Heart right ventricle (tissue), 16 donors: ENCODE measurements around the gene PTGS1. TPM values are rescaled to one million over a fixed set of nuclear protein-coding genes. Genes with fewer than 3 reads are reported as not detected.

Experiments
- ATAC-seq, 8 donors: fragments of 200-7000 bp; cut with Tn5 transposase; one replicate each; pipeline ENCODE4 v1.9.1; 2020; ENCODE audit warnings: mild to moderate bottlenecking in 8 of 8, moderate library complexity in 8 of 8, moderate number of reproducible peaks in 1 of 8
- DNase-seq, 2 donors: peaks; one replicate each; pipeline ENCODE4 v3.0.0-alpha.2; 2020
- H3K27ac ChIP-seq, 10 donors: fragments of 200-600 bp; sonication (generic) in 2 of 10; one replicate each; pipeline versions ENCODE4 v1.5.0 to v1.8.0; 2020 to 2022; ENCODE audit warnings: mild to moderate bottlenecking in 3 of 10
- H3K27me3 ChIP-seq, 7 donors: fragments of 200-600 bp; one replicate each; pipeline ENCODE4 v1.8.0; 2021 to 2022; ENCODE audit warnings: mild to moderate bottlenecking in 2 of 7
- H3K36me3 ChIP-seq, 9 donors: fragments of 200-600 bp; sonication (generic) in 1 of 9; one replicate each; pipeline versions ENCODE4 v1.5.0 to v1.8.0; 2020 to 2022; ENCODE audit warnings: mild to moderate bottlenecking in 2 of 9
- H3K4me1 ChIP-seq, 9 donors: fragments of 200-600 bp; sonication (generic) in 1 of 9; one replicate each; pipeline versions ENCODE4 v1.5.0 to v1.8.0; 2020 to 2022; ENCODE audit warnings: mild to moderate bottlenecking in 4 of 9
- H3K4me3 ChIP-seq, 10 donors: fragments of 200-600 bp; sonication (generic) in 2 of 10; one replicate each; pipeline versions ENCODE4 v1.5.0 to v1.8.0; 2020 to 2022; ENCODE audit warnings: mild to moderate bottlenecking in 7 of 10, moderate library complexity in 2 of 10
- H3K9me3 ChIP-seq, 11 donors: fragments of 200-600 bp in 10 of 11; sonication (generic) in 2 of 11; one replicate each; pipeline versions ENCODE4 v1.5.0 to v1.8.0; 2013 to 2022; ENCODE audit warnings: mild to moderate bottlenecking in 2 of 11, control low read depth in 1 of 11, moderate library complexity in 1 of 11
- WGBS, 2 donors: extraction: QIAGEN DNeasy Blood & Tissue Kit; methylation state at CpG; one replicate each; pipeline ENCODE4 v1.1.7; 2013; ENCODE audit warnings: inconsistent platforms in 1 of 2; 5-methylcytosine and 5-hydroxymethylcytosine counted together
- intact Hi-C, 10 donors: fragments of 100-400 bp; cut with DNase I; formaldehyde crosslinking; loops; one replicate each; pipeline versions ENCODE4 v1.11.1 to v1.14.2; 2022
- polyA plus RNA-seq, 2 donors: library from polyadenylated mRNA; stranded (reverse); fragments of 200-250 nt; gene quantifications; one replicate each; pipeline ENCODE4 v1.2.3, GENCODE V29; 2013
- total RNA-seq, 10 donors: library from RNA; stranded (reverse); fragmentation: NEBNext Ultra II Directional in 3 of 10; extraction: Animal tissue kit (Norgen Biotek cat#: 25700) in 3 of 10; gene quantifications; one replicate each; pipeline versions ENCODE4 v1.2.1 to v1.2.4, GENCODE V29; 2021 to 2023
- TF ChIP-seq, protein P1 (sequence below), 9 donors: fragments of 200-600 bp; sonication (generic) in 2 of 9; IDR thresholded peaks; one replicate each; pipeline versions ENCODE4 v1.5.0 to v1.8.0; 2021 to 2022; ENCODE audit warnings: antibody characterized with exemption in 9 of 9, mild to moderate bottlenecking in 5 of 9, moderate library complexity in 1 of 9
- donor health status: Arrhythmogenic right ventricular cardiomyopathy.
- donor health status: ischemic (EF 13 %, LVEDD 7.1; RV severe dilation, severe dysfunction).
- donor health status: healthy with polysubstance abuse.
- donor health status: DM: no; HTN: yes; CAD: no.
- donor health status: DM: no; HTN: no; CAD: no.
- donor health status: ischemic (EF 25% LVEDD 6.9; RV normal size, moderate dysfunction).
- donor health status: ischemic (EF 25% LVEDD 5.7; RV mildly dilated, moderate dysfunction).
- donor health status: healthy.
- donor health status: DM: yes; HTN: yes; CAD: no.
- donor health status: Ischemic cardiomyopathy.
- donor health status: ischemic (EF 35%, LVEDD 5.7; RV mildly dilated, moderate dysfunction).
- donor health status: nonischemic (EF 11% LVEDD 7.7; RV severe dilation, severe dysfunction).
- donor health status: DM: yes; HTN: yes; CAD: no.
- donor health status: PGD.
- donor health status: ischemic (EF 29% LVEDD 5.4; RV normal size, mild dysfunction).
- donor health status: nonischemic (EF 23%, LVEDD 6.1; RV moderate dilation, normal function).

The PTGS1 gene
- total and polyA plus RNA-seq, 12 donors = 0.95 to 15.6 (median 3.2) TPM

DNA sequence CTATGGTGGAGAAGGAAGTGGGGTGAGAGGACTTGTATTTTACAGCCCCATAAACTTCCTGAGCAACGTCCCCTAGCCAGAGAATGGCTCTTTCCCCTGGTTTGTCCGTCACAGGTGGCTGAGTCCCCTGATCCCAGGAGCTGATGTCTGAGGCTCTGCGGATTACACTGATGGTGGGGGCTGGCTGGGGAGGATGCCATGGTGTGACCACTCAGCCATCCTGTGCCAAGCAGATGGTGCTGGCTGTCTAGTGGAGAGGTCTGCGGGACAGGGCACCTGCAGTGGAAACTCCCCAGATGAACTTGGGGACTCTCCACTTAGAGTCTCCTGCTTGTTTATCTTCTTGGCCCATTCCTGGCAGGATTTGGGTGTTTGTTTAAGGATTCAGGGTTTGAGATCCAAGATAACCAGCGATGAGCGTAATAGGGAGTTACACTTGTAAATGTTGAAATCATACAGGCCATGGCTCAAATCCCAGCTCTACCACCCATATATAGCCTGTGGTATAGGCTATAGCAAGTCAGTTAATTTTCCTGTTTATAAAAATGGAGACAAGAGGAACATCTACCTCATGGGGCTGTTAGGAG lies 4.7 kb upstream of the PTGS1 start:
- H3K27me3 ChIP-seq = peaks cover 0 to 8% (median 2%) of the 10 kb centered on the region in 7 donors
- no peak overlapping the region for H3K4me3 ChIP-seq
- intact Hi-C loops = loop anchor here in 1 of 10 donors (10.0 kb wide), 2 partner anchors 89 to 439 kb away; partner anchors contain the start of gene OR1K1
- H3K9me3 ChIP-seq = no peaks in the 10 kb centered on the region
- no peak overlapping the region for H3K27ac ChIP-seq
- ATAC-seq (no peak), DNase-seq (no peak)
- TF ChIP-seq, protein P1, sequence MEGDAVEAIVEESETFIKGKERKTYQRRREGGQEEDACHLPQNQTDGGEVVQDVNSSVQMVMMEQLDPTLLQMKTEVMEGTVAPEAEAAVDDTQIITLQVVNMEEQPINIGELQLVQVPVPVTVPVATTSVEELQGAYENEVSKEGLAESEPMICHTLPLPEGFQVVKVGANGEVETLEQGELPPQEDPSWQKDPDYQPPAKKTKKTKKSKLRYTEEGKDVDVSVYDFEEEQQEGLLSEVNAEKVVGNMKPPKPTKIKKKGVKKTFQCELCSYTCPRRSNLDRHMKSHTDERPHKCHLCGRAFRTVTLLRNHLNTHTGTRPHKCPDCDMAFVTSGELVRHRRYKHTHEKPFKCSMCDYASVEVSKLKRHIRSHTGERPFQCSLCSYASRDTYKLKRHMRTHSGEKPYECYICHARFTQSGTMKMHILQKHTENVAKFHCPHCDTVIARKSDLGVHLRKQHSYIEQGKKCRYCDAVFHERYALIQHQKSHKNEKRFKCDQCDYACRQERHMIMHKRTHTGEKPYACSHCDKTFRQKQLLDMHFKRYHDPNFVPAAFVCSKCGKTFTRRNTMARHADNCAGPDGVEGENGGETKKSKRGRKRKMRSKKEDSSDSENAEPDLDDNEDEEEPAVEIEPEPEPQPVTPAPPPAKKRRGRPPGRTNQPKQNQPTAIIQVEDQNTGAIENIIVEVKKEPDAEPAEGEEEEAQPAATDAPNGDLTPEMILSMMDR (IDR thresholded peaks at IDR 0.05) = no peak
- 80% methylated on average over 6 of the region's 6 CpGs for WGBS, 2 donors
- H3K4me1 ChIP-seq = peaks cover 0 to 18% (median 8%) of the 10 kb centered on the region in 9 donors
- H3K36me3 ChIP-seq = no peaks in the 10 kb centered on the region

DNA sequence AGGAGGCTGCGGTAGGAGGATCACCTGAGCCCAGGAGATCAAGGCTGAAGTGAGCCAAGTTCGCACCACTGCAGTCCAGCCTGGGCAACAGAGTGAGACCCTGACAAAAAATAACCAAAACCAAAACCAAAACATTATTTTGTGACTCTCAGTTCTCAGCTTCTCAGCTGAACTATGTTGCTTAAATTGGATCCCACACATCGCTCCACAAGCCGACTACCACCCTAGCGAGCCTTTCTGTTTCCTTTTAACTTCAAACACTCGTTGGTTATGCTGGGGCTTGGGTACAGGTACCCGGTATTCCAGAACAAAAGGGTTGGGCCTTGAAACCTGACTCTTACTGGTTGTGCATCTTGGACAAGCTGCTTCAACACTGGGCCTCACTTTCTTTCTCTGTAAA lies 3.8 kb upstream of the PTGS1 start:
- DNase-seq (no peak), ATAC-seq (no peak)
- H3K27ac ChIP-seq = no peak overlapping the region
- H3K27me3 ChIP-seq = peaks cover 0 to 17% (median 5%) of the 10 kb centered on the region in 7 donors
- no peaks in the 10 kb centered on the region for H3K36me3 ChIP-seq
- 93 to 95% methylated on average over 7 of the region's 7 CpGs for WGBS, 2 donors
- intact Hi-C loops = loop anchor here in 1 of 10 donors (10.0 kb wide), 2 partner anchors 88 to 438 kb away; partner anchors contain the start of gene OR1K1
- H3K4me3 ChIP-seq = no peak overlapping the region
- TF ChIP-seq, protein P1 (IDR thresholded peaks at IDR 0.05) = no peak
- peaks cover 0 to 24% (median 11%) of the 10 kb centered on the region in 9 donors for H3K4me1 ChIP-seq
- no peaks in the 10 kb centered on the region for H3K9me3 ChIP-seq

DNA sequence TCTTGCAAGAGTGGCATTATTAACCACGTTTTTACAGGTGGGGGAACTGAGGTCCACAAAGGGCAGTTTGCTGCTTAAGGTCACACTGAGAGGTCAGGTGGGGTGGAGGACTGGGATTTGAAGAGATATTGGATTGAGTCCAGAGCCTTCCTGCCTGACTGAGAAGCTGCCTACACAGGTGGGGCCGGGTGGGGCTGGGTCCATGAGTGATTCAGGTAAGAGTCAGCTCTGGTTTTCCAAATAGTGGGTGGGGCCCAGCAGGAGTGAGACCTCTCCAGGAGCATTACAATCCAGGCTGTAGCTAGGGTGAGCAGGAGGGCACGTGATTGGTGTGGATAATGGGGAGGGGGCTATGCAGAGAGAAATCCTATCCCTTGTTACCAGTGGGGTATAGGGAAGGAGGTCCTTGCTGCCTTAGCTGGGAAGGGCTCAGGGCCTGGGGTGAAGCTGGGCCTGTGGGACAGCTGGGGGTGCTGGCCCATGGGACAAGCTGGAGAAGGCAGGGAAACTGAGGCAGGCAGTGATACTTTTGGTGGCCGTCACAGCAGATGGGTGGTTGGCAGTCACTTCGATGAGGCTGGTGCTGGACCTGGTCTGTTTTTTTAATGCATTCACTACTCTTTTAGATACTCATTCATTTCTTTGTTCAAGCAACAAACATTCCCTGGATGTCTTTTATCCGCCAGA lies 2.9 kb upstream of the PTGS1 start:
- intact Hi-C loops = loop anchor here in 1 of 10 donors (10.0 kb wide), 2 partner anchors 87 to 437 kb away; partner anchors contain the start of gene OR1K1
- DNase-seq = no peak
- Histone ChIP-seq H3K27me3 (peaks cover 0 to 17% (median 5%) of the 10 kb centered on the region in 7 donors), H3K4me3 (no peak overlapping the region), H3K27ac (no peak overlapping the region), H3K36me3 (no peaks in the 10 kb centered on the region), H3K4me1 (peaks cover 0 to 25% (median 11%) of the 10 kb centered on the region in 9 donors), H3K9me3 (no peaks in the 10 kb centered on the region)
- 86 to 92% methylated on average over 6 of the region's 6 CpGs for WGBS, 2 donors
- TF ChIP-seq, protein P1 (IDR thresholded peaks at IDR 0.05) = no peak
- no peak for ATAC-seq

DNA sequence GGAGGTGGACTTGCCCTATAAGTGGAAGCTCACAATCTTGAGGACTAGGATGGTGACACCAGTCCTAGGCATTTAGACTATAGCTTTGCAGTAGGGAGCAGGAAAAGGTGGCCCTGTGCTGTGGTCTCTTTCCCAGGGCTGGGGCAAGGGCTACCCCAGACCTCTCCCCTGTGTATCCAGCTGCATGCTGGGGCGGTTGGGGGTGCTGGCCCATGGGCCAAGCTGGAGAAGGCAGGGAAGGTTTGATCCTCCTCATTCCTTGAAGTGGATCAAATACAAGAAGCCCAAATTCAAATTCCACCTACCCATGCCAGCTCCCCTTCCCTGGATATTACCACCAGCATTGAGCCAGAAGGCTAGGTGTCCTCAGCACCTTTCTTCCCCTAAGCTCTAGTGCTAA lies 2.2 kb upstream of the PTGS1 start:
- intact Hi-C loops = loop anchor here in 1 of 10 donors (10.0 kb wide), 2 partner anchors 86 to 436 kb away; partner anchors contain the start of gene OR1K1
- no peak for DNase-seq
- Histone ChIP-seq H3K4me3 (no peak overlapping the region), H3K36me3 (no peaks in the 10 kb centered on the region), H3K27ac (no peak overlapping the region), H3K9me3 (no peaks in the 10 kb centered on the region), H3K4me1 (peaks cover 0 to 31% (median 11%) of the 10 kb centered on the region in 9 donors), H3K27me3 (peaks cover 0 to 17% (median 5%) of the 10 kb centered on the region in 7 donors)
- 100% methylated on average over 1 of the region's 1 CpG for WGBS, 2 donors
- TF ChIP-seq, protein P1 (IDR thresholded peaks at IDR 0.05) = no peak
- no peak for ATAC-seq
